ENCODE measurements around the gene TBC1D8. TPM values are rescaled to one million over a fixed set of nuclear protein-coding genes. Genes with fewer than 3 reads are reported as not detected.

TBC1D8 gene
- total and polyA plus RNA-seq, 5 donors: 36.4 to 79.5 (median 49.5) TPM

DNA sequence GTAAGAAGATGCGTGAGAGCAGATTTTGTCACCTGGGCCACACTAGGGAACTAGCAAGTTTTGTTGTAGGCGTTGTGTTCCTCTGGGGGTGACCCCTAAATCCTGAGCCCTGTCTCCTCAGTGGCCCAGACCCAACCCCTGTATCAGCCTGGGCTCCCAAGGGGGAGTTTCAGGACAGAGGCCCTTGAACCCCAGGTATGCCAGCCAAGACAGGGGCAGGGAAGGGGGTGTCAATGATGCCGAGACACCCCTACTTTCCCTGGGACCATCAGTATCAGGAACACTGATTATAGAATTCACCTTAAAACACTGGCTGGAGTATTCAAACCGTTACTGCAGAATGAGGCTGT is 188.2 kb downstream of the TBC1D8 start:
- WGBS: 93% methylated on average over 4 of the region's 4 CpGs
- H3K27me3 ChIP-seq (ENCODE audit: control insufficient read depth, insufficient read depth): no peaks in the 10 kb centered on the region

DNA sequence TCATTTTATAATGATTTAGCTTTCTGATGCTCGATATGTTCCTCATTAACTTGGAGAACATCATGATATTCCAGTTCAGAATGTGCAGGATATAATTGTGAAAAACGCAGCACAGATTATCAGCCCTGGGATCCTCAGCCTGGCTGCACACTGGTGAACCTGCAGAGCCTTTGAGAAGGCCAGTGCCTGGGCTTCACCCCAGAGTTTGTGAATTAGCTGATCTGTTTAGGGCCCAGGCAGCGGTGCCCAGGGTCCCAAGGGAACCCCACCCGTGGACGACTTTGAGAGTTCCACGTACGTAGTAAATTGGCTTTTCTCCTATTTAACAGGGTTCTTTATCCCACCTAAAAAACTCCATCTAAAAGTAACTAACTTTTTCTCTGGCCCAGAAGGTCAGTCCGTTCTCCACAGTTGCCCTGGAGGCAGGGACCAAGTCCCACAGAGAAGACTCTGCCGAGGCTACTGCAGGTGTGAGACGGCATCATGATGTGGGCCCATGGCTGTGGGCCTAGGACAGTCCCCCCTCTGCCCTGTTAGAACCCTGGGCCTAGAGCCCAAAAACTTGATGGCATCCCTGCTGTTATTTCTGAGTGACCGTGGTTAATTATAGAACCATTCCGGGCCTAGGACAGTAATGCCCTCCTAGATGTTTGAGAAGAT is 188.7 kb downstream of the TBC1D8 start:
- Histone ChIP-seq H3K4me1 (ENCODE audit: control insufficient read depth, insufficient read depth, low read length) (peaks cover 2% of the 10 kb centered on the region), H3K4me3 (ENCODE audit: low read length) (no peak overlapping the region), H3K9me3 (ENCODE audit: control insufficient read depth, low read length) (no peaks in the 10 kb centered on the region), H3K27me3 (ENCODE audit: control insufficient read depth, insufficient read depth) (no peaks in the 10 kb centered on the region), H3K27ac (ENCODE audit: low read length) (no peak overlapping the region)
- DNase-seq (no peak), ATAC-seq (no peak)
- WGBS: 72% methylated on average over 12 of the region's 12 CpGs
- intact Hi-C loops (cut with DNase I): no loop called here

More for the DNA sequence above, 188.2 kb downstream of the TBC1D8 start:
- H3K4me3 ChIP-seq (ENCODE audit: low read length): no peak overlapping the region
- no peaks in the 10 kb centered on the region for H3K9me3 ChIP-seq (ENCODE audit: control insufficient read depth, low read length)
- ATAC-seq (no peak), DNase-seq (no peak)
- H3K27ac ChIP-seq (ENCODE audit: low read length): no peak overlapping the region
- H3K4me1 ChIP-seq (ENCODE audit: control insufficient read depth, insufficient read depth, low read length): peaks cover 2% of the 10 kb centered on the region
- intact Hi-C loops (cut with DNase I): no loop called here

- DNase-seq (no peak), ATAC-seq (no peak)
- Histone ChIP-seq H3K4me3 (ENCODE audit: low read length) (no peak overlapping the region), H3K27ac (ENCODE audit: low read length) (no peak overlapping the region), H3K9me3 (ENCODE audit: control insufficient read depth, low read length) (no peaks in the 10 kb centered on the region), H3K4me1 (ENCODE audit: control insufficient read depth, insufficient read depth, low read length) (peaks cover 4% of the 10 kb centered on the region), H3K27me3 (ENCODE audit: control insufficient read depth, insufficient read depth) (no peaks in the 10 kb centered on the region)
- intact Hi-C loops (cut with DNase I): no loop called here
- 92% methylated on average over 4 of the region's 4 CpGs for WGBS
Measured at GRCh38 chr2:100960688-100961087, 190.5 kb downstream of the TBC1D8 start.

DNA sequence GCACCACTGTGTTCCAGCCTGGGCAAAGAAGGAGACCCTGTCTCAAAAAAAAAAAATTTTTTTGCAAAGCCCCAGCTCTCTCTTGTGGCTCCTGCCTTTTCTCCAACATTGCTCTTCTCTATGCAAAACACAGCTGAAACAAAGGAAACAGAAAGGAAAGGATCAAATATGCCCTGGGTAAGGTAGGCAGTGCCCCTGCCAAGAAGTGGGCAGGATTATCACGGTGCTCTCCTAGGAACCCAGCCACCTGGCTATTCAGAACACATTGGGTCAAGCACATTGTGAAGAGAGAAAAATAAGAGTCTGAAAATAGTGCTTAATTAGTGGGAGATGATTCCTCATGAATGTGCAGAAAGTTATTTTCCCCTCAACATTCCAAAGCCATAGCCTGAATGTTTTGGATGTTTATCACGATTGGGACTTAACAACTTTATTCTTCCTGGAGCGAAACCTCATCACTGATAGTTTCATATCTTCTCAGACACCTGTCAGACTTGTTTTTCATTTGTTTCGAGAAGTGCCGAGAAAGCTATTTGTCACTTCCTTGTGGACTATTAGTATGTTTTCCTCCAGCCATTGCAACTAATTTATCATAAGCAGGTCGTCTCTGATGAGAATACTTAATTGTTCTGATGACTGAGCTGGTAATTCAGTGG is 191.8 kb downstream of the TBC1D8 start:
- Histone ChIP-seq H3K4me1 (ENCODE audit: control insufficient read depth, insufficient read depth, low read length) (peaks cover 4% of the 10 kb centered on the region), H3K4me3 (ENCODE audit: low read length) (no peak overlapping the region), H3K27ac (ENCODE audit: low read length) (no peak overlapping the region), H3K27me3 (ENCODE audit: control insufficient read depth, insufficient read depth) (no peaks in the 10 kb centered on the region), H3K9me3 (ENCODE audit: control insufficient read depth, low read length) (no peaks in the 10 kb centered on the region)
- intact Hi-C loops (cut with DNase I): no loop called here
- ATAC-seq (no peak), DNase-seq (no peak)
- 37% methylated on average over 6 of the region's 6 CpGs for WGBS

GRCh38 chr2:100957996-100958653 is 193.1 kb downstream of the TBC1D8 start:
- Histone ChIP-seq H3K4me1 (ENCODE audit: control insufficient read depth, insufficient read depth, low read length) (peaks cover 4% of the 10 kb centered on the region), H3K9me3 (ENCODE audit: control insufficient read depth, low read length) (no peaks in the 10 kb centered on the region), H3K27me3 (ENCODE audit: control insufficient read depth, insufficient read depth) (no peaks in the 10 kb centered on the region), H3K27ac (ENCODE audit: low read length) (peak overlapping the region; percentile 32), H3K4me3 (ENCODE audit: low read length) (no peak overlapping the region)
- 61% methylated on average over 16 of the region's 16 CpGs for WGBS
- intact Hi-C loops (cut with DNase I): no loop called here
- DNase-seq (no peak), ATAC-seq (peak; percentile 72 to 77)

Other genes starting within 250 kb of the TBC1D8 start
- 1,000 to 10,000 TPM in 1 of 4 donors, 100 to 1,000 TPM in 3; 822 to 1,044 (median 917) TPM for gene RPL31, start 149.1 kb downstream of the TBC1D8 start, total RNA-seq
- gene RPL31, start 149.1 kb downstream of the TBC1D8 start, polyA plus RNA-seq: 3,971 TPM
- 10 to 100 TPM; 38.8 to 60.5 (median 43.5) TPM for gene CNOT11, start 101.5 kb upstream of the TBC1D8 start, total RNA-seq
- gene CNOT11, start 101.5 kb upstream of the TBC1D8 start, polyA plus RNA-seq: 26.0 TPM
- gene RNF149, start 157.3 kb upstream of the TBC1D8 start, total RNA-seq: 10 to 100 TPM; 18.0 to 40.6 (median 23.2) TPM
- 22.7 TPM for gene RNF149, start 157.3 kb upstream of the TBC1D8 start, polyA plus RNA-seq
- gene CREG2, start 236.1 kb upstream of the TBC1D8 start, total RNA-seq: 1 to 10 TPM in 1 of 4 donors, under 1 TPM in 3; 0.17 to 1.0 (median 0.29) TPM
- gene CREG2, start 236.1 kb upstream of the TBC1D8 start, polyA plus RNA-seq: 0.14 TPM

All from right cardiac atrium (tissue), 5 donors.